ENCODE results near the gene METTL23. TPM values are rescaled to one million over a fixed set of nuclear protein-coding genes. Genes with fewer than 3 reads are reported as not detected.
"Not testable (repeated sequence)": the region's sequence is repeated elsewhere in the genome, so short reads cannot be mapped to it uniquely, and the experiment has no call there.

The METTL23 gene
- total RNA-seq, 1 donor from 2014 or later: 31.6 TPM

DNA sequence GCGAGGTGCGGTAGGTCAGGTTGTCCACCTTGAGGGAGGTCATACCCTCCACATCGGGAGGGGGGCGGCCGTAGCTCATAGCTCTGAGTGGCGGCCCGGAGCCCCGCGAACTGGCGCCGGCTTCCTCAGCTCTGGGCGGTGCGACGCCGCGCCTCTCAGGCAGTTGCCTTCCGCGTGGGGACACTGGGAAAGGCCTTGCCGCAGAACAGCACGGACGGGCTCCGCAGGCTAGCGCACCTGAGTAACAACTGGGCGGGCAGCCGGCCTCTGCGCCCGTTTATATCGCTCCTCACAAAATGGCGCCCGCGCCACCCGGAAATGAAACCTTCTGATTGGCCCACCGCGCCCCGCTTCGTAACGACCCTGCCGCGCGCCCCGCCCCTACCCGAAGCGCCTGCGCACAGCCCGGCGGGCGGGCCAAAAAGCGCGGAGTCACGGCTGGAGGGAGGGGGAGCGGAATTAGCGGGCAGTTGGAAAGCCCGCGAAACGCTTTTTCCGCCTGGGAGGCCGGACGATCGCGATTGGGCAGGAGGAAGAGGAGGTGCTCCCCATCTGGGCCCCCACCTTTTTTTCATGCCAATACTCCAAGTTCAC lies 10.5 kb downstream of the METTL23 start, which contains the start of gene SRSF2:
TSS of gene SRSF2 (minus strand) at position 250 of the 594 bp plus-strand sequence. CDS start at position 79, 171 bp downstream.
- TF ChIP-seq, protein P1, sequence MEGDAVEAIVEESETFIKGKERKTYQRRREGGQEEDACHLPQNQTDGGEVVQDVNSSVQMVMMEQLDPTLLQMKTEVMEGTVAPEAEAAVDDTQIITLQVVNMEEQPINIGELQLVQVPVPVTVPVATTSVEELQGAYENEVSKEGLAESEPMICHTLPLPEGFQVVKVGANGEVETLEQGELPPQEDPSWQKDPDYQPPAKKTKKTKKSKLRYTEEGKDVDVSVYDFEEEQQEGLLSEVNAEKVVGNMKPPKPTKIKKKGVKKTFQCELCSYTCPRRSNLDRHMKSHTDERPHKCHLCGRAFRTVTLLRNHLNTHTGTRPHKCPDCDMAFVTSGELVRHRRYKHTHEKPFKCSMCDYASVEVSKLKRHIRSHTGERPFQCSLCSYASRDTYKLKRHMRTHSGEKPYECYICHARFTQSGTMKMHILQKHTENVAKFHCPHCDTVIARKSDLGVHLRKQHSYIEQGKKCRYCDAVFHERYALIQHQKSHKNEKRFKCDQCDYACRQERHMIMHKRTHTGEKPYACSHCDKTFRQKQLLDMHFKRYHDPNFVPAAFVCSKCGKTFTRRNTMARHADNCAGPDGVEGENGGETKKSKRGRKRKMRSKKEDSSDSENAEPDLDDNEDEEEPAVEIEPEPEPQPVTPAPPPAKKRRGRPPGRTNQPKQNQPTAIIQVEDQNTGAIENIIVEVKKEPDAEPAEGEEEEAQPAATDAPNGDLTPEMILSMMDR (IDR thresholded peaks at IDR 0.05): no peak
- H3K36me3 ChIP-seq: peaks cover 48% of the 10 kb centered on the region
- H3K27me3 ChIP-seq (ENCODE audit: low read depth): no peaks in the 10 kb centered on the region
- H3K9me3 ChIP-seq: no peaks in the 10 kb centered on the region
- peak; percentile 98 for DNase-seq
- H3K4me3 ChIP-seq: peak within 1 kb of the TSS; percentile 95
- H3K27ac ChIP-seq: peak within 1 kb of the TSS; percentile 98
- H3K4me1 ChIP-seq: peaks cover 61% of the 10 kb centered on the region
- ATAC-seq: peak; percentile 93 to 97
- intact Hi-C loops (cut with DNase I): no loop called here

DNA sequence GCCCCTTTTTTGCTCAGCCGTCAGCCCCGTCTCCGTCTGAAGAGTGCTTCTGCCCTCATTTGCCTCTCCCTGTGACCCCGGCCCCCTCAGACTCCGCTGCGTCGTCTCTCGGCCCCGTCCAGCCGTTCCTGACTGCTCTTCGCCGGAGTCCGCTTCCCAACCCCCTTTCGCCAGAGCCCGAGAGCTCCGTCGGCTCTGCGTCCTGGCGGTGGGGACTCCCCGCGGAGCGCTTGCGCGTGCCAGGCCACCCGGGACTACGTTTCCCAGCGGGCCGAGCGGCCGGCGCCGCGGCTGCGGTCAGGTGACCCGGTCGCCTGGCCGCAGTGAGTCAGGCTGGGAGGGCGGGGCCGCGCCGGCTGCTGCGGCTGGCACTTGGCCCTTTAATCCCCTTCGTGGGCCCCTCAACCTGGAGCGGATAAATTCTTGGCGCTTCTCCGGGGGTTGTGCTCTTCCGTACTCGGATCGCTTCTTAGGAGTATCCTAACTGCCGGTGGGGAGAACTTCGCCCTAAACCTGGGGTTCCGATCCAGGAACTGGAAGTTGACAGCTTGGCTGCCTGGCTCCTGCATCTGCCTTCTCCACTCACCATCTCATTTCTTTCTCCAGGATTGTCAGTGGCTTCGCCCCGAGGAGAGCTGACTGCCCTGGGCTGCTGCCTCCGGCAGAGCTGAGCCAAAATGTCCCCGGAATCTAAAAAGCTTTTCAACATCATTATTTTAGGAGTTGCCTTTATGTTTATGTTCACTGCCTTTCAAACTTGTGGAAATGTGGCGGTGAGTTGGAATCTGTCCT lies 11.2 kb downstream of the METTL23 start, which contains the start of gene MFSD11:
TSS of gene MFSD11 (plus strand) at position 444 of the 792 bp plus-strand sequence. CDS start at position 678, 234 bp downstream.
- intact Hi-C loops (cut with DNase I): no loop called here
- TF ChIP-seq, protein P1 (IDR thresholded peaks at IDR 0.05): no peak

GRCh38 chr17:76738468-76738850 lies 11.8 kb downstream of the METTL23 start:
- ATAC-seq: no peak
- H3K27ac ChIP-seq: peak overlapping the region; percentile 98
- peak overlapping the region; percentile 95 for H3K4me3 ChIP-seq
- H3K27me3 ChIP-seq (ENCODE audit: low read depth): no peaks in the 10 kb centered on the region
- no peaks in the 10 kb centered on the region for H3K9me3 ChIP-seq
- TF ChIP-seq, protein P1 (IDR thresholded peaks at IDR 0.05): no peak
- H3K4me1 ChIP-seq: peaks cover 48% of the 10 kb centered on the region
- DNase-seq: no peak
- H3K36me3 ChIP-seq: peaks cover 48% of the 10 kb centered on the region
- intact Hi-C loops (cut with DNase I): no loop called here

More for the DNA sequence above, 11.2 kb downstream of the METTL23 start, which contains the start of gene MFSD11:
- ATAC-seq (peak; percentile 90), DNase-seq (peak; percentile 95)
- no peaks in the 10 kb centered on the region for H3K9me3 ChIP-seq
- peak within 1 kb of the TSS; percentile 95 for H3K4me3 ChIP-seq
- peaks cover 48% of the 10 kb centered on the region for H3K36me3 ChIP-seq
- H3K4me1 ChIP-seq: peaks cover 54% of the 10 kb centered on the region
- peak within 1 kb of the TSS; percentile 98 for H3K27ac ChIP-seq
- no peaks in the 10 kb centered on the region for H3K27me3 ChIP-seq (ENCODE audit: low read depth)

GRCh38 chr17:76739568-76740115 lies 13.0 kb downstream of the METTL23 start:
- intact Hi-C loops (cut with DNase I); H3K27me3 ChIP-seq (ENCODE audit: low read depth); H3K27ac ChIP-seq; DNase-seq; H3K9me3 ChIP-seq; H3K4me3 ChIP-seq; ATAC-seq: not testable (repeated sequence)
- peaks cover 48% of the 10 kb centered on the region for H3K36me3 ChIP-seq
- peaks cover 36% of the 10 kb centered on the region for H3K4me1 ChIP-seq

GRCh38 chr17:76740329-76741118 lies 13.9 kb downstream of the METTL23 start:
- H3K9me3 ChIP-seq: no peaks in the 10 kb centered on the region
- H3K4me1 ChIP-seq: peaks cover 27% of the 10 kb centered on the region
- ATAC-seq: no peak
- H3K27ac ChIP-seq: no peak overlapping the region
- H3K36me3 ChIP-seq: peaks cover 48% of the 10 kb centered on the region
- no peak overlapping the region for H3K4me3 ChIP-seq
- DNase-seq: no peak
- no peaks in the 10 kb centered on the region for H3K27me3 ChIP-seq (ENCODE audit: low read depth)
- intact Hi-C loops (cut with DNase I): no loop called here
- TF ChIP-seq, protein P1 (IDR thresholded peaks at IDR 0.05): no peak
